ENCODE measurements around the gene ITGB3BP. TPM values are rescaled to one million over a fixed set of nuclear protein-coding genes. Genes with fewer than 3 reads are reported as not detected.

ITGB3BP gene
- total RNA-seq, 1 experiment from 2014 or later = 75.0 TPM

DNA sequence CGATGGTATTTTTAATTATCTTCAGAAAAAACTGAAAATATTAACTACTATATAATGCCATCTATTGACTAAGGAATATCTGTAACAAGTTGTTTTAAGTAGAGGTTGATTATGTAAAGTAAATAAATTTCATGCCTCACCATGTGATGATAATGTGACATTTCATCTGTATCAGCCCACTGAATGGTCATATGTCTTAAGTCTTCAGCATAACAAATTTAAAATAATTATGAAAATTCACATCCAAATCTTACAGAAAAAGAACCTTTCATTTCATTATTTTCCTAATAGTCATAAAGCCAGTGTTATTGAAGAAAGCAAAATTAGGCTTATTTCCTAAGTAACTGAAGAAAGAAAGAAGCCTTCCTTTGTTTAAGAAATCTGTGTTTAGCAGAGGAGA is 72.6 kb downstream of the ITGB3BP start:
- Histone ChIP-seq H3K27me3 (replicated peaks; ENCODE audit: insufficient read depth, low read depth, low read length, poor library complexity) (no peaks in the 10 kb centered on the region), H3K36me3 (ENCODE audit: insufficient read depth, low read length, poor library complexity, severe bottlenecking) (peaks cover 8% of the 10 kb centered on the region), H3K9me3 (ENCODE audit: low read depth, low read length, poor library complexity, severe bottlenecking) (no peaks in the 10 kb centered on the region), H3K27ac (ENCODE audit: low read depth, low read length, poor library complexity, severe bottlenecking) (no peak overlapping the region), H3K4me1 (ENCODE audit: insufficient read depth, low read length, poor library complexity, severe bottlenecking) (peaks cover 14% of the 10 kb centered on the region), H3K4me3 (ENCODE audit: low read depth, low read length, poor library complexity, severe bottlenecking) (no peak overlapping the region)
- no TSS peak for BruUV-seq (replicated peaks)
- no peak for DNase-seq (ENCODE audit: low spot score)
- TF ChIP-seq EZH2 (IDR thresholded peaks at IDR 0.05; ENCODE audit: borderline replicate concordance, low read depth, low read length, poor library complexity, severe bottlenecking) = no peak
- POLR2A ChIA-PET (ENCODE audit: low non-redundant PET) = no interaction called here
- intact Hi-C loops (cut with micrococcal nuclease; ENCODE audit: unreplicated experiment) = no loop called here
- CTCF ChIA-PET = no interaction called here

DNA sequence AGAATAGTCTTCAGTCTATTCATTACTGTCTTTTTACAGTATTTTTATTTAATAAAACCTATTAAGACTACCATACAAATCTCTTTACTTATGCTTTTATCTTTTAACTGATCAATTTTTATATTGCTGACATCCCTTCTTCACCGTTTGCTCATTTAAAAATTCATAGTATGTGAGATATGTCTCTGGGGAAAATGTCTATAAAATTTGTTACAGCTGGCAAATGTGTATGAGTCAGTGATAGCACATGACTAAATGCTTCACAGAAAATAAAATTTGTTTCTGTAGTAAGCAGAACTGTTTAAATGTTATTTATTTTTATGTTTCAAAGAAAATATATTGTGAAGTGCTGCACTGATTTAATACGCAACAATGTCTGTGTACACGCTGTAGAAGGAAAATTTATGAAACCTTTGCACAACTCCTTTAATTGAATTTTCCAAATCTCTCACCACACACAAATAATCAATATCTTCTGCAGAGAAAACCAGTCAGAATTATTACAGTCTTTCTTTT is 74.2 kb downstream of the ITGB3BP start:
- no peak overlapping the region for H3K4me3 ChIP-seq (ENCODE audit: low read depth, low read length, poor library complexity, severe bottlenecking)
- no peaks in the 10 kb centered on the region for H3K27me3 ChIP-seq (replicated peaks; ENCODE audit: insufficient read depth, low read depth, low read length, poor library complexity)
- peaks cover 8% of the 10 kb centered on the region for H3K36me3 ChIP-seq (ENCODE audit: insufficient read depth, low read length, poor library complexity, severe bottlenecking)
- H3K9me3 ChIP-seq (ENCODE audit: low read depth, low read length, poor library complexity, severe bottlenecking) = no peaks in the 10 kb centered on the region
- peaks cover 14% of the 10 kb centered on the region for H3K4me1 ChIP-seq (ENCODE audit: insufficient read depth, low read length, poor library complexity, severe bottlenecking)
- intact Hi-C loops (cut with micrococcal nuclease; ENCODE audit: unreplicated experiment) = loop anchor here (10.0 kb wide), 2 partner anchors 244 to 444 kb away; no protein-coding TSS in a partner anchor
- POLR2A ChIA-PET (ENCODE audit: low non-redundant PET) = no interaction called here
- DNase-seq (ENCODE audit: low spot score) = no peak
- no peak for TF ChIP-seq EZH2 (IDR thresholded peaks at IDR 0.05; ENCODE audit: borderline replicate concordance, low read depth, low read length, poor library complexity, severe bottlenecking)
- TF ChIP-seq, protein P1, sequence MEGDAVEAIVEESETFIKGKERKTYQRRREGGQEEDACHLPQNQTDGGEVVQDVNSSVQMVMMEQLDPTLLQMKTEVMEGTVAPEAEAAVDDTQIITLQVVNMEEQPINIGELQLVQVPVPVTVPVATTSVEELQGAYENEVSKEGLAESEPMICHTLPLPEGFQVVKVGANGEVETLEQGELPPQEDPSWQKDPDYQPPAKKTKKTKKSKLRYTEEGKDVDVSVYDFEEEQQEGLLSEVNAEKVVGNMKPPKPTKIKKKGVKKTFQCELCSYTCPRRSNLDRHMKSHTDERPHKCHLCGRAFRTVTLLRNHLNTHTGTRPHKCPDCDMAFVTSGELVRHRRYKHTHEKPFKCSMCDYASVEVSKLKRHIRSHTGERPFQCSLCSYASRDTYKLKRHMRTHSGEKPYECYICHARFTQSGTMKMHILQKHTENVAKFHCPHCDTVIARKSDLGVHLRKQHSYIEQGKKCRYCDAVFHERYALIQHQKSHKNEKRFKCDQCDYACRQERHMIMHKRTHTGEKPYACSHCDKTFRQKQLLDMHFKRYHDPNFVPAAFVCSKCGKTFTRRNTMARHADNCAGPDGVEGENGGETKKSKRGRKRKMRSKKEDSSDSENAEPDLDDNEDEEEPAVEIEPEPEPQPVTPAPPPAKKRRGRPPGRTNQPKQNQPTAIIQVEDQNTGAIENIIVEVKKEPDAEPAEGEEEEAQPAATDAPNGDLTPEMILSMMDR (conservative IDR thresholded peaks at IDR 0.05; ENCODE audit: low read depth, low read length) = no peak
- CTCF ChIA-PET = no interaction called here
- BruUV-seq (replicated peaks) = no TSS peak
- H3K27ac ChIP-seq (ENCODE audit: low read depth, low read length, poor library complexity, severe bottlenecking) = no peak overlapping the region

DNA sequence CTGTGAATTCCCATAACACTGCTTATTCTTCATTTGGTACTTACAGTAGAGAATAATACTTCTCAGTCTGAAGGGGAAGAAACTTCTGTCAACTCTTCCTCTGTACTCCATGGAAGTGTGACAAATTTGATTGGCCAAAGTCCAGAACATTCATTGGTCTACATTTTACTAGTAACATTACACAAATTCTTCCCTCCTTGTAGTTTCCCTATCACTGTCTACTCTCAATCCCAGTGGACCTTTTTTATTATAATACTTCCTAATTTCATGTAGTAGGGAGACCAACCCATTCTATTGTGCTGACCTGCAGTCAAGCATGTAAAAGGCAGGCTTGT is 80.9 kb downstream of the ITGB3BP start:
- Histone ChIP-seq H3K4me3 (ENCODE audit: low read depth, low read length, poor library complexity, severe bottlenecking) (no peak overlapping the region), H3K27me3 (replicated peaks; ENCODE audit: insufficient read depth, low read depth, low read length, poor library complexity) (no peaks in the 10 kb centered on the region), H3K36me3 (ENCODE audit: insufficient read depth, low read length, poor library complexity, severe bottlenecking) (peaks cover 3% of the 10 kb centered on the region), H3K27ac (ENCODE audit: low read depth, low read length, poor library complexity, severe bottlenecking) (no peak overlapping the region), H3K4me1 (ENCODE audit: insufficient read depth, low read length, poor library complexity, severe bottlenecking) (peaks cover 22% of the 10 kb centered on the region), H3K9me3 (ENCODE audit: low read depth, low read length, poor library complexity, severe bottlenecking) (no peaks in the 10 kb centered on the region)
- TF ChIP-seq, protein P1 (conservative IDR thresholded peaks at IDR 0.05; ENCODE audit: low read depth, low read length) = no peak
- no peak for TF ChIP-seq EZH2 (IDR thresholded peaks at IDR 0.05; ENCODE audit: borderline replicate concordance, low read depth, low read length, poor library complexity, severe bottlenecking)
- peak; percentile 42 for DNase-seq (ENCODE audit: low spot score)
- CTCF ChIA-PET = no interaction called here
- BruUV-seq (replicated peaks) = no TSS peak
- POLR2A ChIA-PET (ENCODE audit: low non-redundant PET) = no interaction called here
- intact Hi-C loops (cut with micrococcal nuclease; ENCODE audit: unreplicated experiment) = loop anchor here (5.0 to 10.0 kb wide), 4 partner anchors 115 to 515 kb away; no protein-coding TSS in a partner anchor

DNA sequence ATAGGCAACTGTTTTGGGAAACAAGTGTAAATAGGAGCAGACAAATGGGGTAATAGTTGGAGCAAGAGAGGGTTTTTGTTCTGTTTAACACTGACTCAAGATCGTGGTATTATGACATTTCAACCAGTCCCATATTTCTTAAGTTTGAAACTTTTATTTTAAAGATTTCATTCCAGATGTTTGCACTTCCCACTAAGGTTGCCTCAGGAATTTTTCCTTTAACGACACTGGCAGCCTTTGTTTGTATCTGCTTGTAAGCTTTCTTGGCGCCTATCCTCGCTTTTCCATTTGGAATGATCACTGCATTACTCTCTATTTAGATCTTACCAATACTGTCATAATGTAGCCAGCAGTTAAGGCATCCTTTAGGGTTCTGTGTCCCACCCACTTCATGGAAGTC is 87.9 kb downstream of the ITGB3BP start:
- TF ChIP-seq EZH2 (IDR thresholded peaks at IDR 0.05; ENCODE audit: borderline replicate concordance, low read depth, low read length, poor library complexity, severe bottlenecking) = no peak
- TF ChIP-seq, protein P1 (conservative IDR thresholded peaks at IDR 0.05; ENCODE audit: low read depth, low read length) = no peak
- Histone ChIP-seq H3K27ac (ENCODE audit: low read depth, low read length, poor library complexity, severe bottlenecking) (no peak overlapping the region), H3K9me3 (ENCODE audit: low read depth, low read length, poor library complexity, severe bottlenecking) (peaks cover 10% of the 10 kb centered on the region), H3K27me3 (replicated peaks; ENCODE audit: insufficient read depth, low read depth, low read length, poor library complexity) (no peaks in the 10 kb centered on the region), H3K4me1 (ENCODE audit: insufficient read depth, low read length, poor library complexity, severe bottlenecking) (peaks cover 10% of the 10 kb centered on the region), H3K4me3 (ENCODE audit: low read depth, low read length, poor library complexity, severe bottlenecking) (no peak overlapping the region), H3K36me3 (ENCODE audit: insufficient read depth, low read length, poor library complexity, severe bottlenecking) (peaks cover 3% of the 10 kb centered on the region)
- no peak for DNase-seq (ENCODE audit: low spot score)
- BruUV-seq (replicated peaks) = no TSS peak
- ChIA-PET CTCF (no interaction called here), POLR2A (ENCODE audit: low non-redundant PET) (no interaction called here)
- intact Hi-C loops (cut with micrococcal nuclease; ENCODE audit: unreplicated experiment) = loop anchor here (10.0 kb wide), 1 partner anchor 590 kb away; no protein-coding TSS in a partner anchor

Measured in A673 (cell line).